B cell (primary cell): ENCODE measurements around the gene TLK1. TPM values are rescaled to one million over a fixed set of nuclear protein-coding genes. Genes with fewer than 3 reads are reported as not detected.

ENCODE experiments used
- ATAC-seq: fragments of 200-7000 bp; cut with Tn5 transposase; one replicate; pipeline ENCODE4 v1.10.0; 2021; ENCODE audit warnings: low read depth, mild to moderate bottlenecking, moderate number of reproducible peaks, moderate library complexity
- CTCF ChIA-PET: fragments of 350-600 bp; sonication (Branson Sonifier 250); formaldehyde crosslinking; loops from one replicate; lab custom pipeline; 2021; ENCODE audit warnings: antibody characterized with exemption, inconsistent platforms; lab: Charles Lee
- POLR2A ChIA-PET: fragments of 350-600 bp; sonication (Branson Sonifier 250); formaldehyde crosslinking; loops from one replicate; lab custom pipeline; 2021; ENCODE audit warnings: antibody characterized with exemption; lab: Charles Lee
- DNase-seq: peaks from one replicate; pipeline ENCODE4 v3.0.0; 2013
- H2AFZ ChIP-seq: 2 replicates; pipeline ENCODE4 v1.6.1; 2012; ENCODE audit warnings: mild to moderate bottlenecking, low read depth, low read length; ENCODE audit not compliant: insufficient read depth, poor library complexity, severe bottlenecking
- H3K27ac ChIP-seq, 2 donors: 1 replicate in 1 of 2; 2 replicates in 1 of 2; pipeline ENCODE4 v1.5.1; 2012 to 2013; ENCODE audit warnings: low read length in 2 of 2, mild to moderate bottlenecking in 2 of 2, moderate library complexity in 1 of 2
- H3K27me3 ChIP-seq, 4 experiments: fragments of 200-600 bp in 1 of 4; sonication (generic) in 1 of 4; replicated peaks in 1 of 4; 1 replicate in 2 of 4; 2 replicates in 2 of 4; pipeline versions ENCODE4 v1.6.1 to v1.7.0; 2013 to 2016; ENCODE audit warnings: low read length in 3 of 4, mild to moderate bottlenecking in 2 of 4, mixed read lengths in 1 of 4, moderate library complexity in 1 of 4; ENCODE audit not compliant: insufficient read depth in 4 of 4, control insufficient read depth in 3 of 4; ENCODE audit errors: control extremely low read depth in 1 of 4
- H3K36me3 ChIP-seq, 2 experiments: replicated peaks in 1 of 2; 1 replicate in 1 of 2; 2 replicates in 1 of 2; pipeline versions ENCODE4 v1.6.1 to v1.7.1; 2013; ENCODE audit warnings: low read length in 1 of 2; ENCODE audit not compliant: insufficient read depth in 2 of 2, control insufficient read depth in 1 of 2; ENCODE audit errors: control extremely low read depth in 1 of 2, extremely low read depth in 1 of 2
- H3K4me1 ChIP-seq, 2 donors: fragments of 200-600 bp in 1 of 2; sonication (generic) in 1 of 2; 1 replicate in 1 of 2; 2 replicates in 1 of 2; pipeline versions ENCODE4 v1.5.1 to v1.6.1; 2013 to 2017; ENCODE audit warnings: low read length in 2 of 2; ENCODE audit not compliant: control insufficient read depth in 2 of 2, insufficient read depth in 2 of 2
- H3K4me2 ChIP-seq: replicated peaks from 2 replicates; pipeline ENCODE3; 2012; ENCODE audit warnings: mild to moderate bottlenecking, low read depth, low read length; ENCODE audit not compliant: poor library complexity, severe bottlenecking
- H3K4me3 ChIP-seq, 5 experiments: fragments of 200-600 bp in 1 of 5; sonication (generic) in 1 of 5; 1 replicate in 3 of 5; 2 replicates in 2 of 5; pipeline versions ENCODE4 v1.5.1 to v1.7.0; 2011 to 2016; ENCODE audit warnings: low read length in 4 of 5, mild to moderate bottlenecking in 4 of 5, low read depth in 2 of 5, control low read depth in 1 of 5, moderate library complexity in 1 of 5; ENCODE audit not compliant: insufficient read depth in 1 of 5; ENCODE audit errors: control extremely low read depth in 1 of 5, extremely low read depth in 1 of 5
- H3K79me2 ChIP-seq: fragments of 200-600 bp; sonication (generic); one replicate; pipeline ENCODE4 v1.6.0; 2016; ENCODE audit warnings: low read length; ENCODE audit not compliant: control insufficient read depth, insufficient read depth
- H3K9ac ChIP-seq: fragments of 200-600 bp; sonication (generic); 2 replicates; pipeline ENCODE4 v1.6.1; 2017; ENCODE audit warnings: mild to moderate bottlenecking, low read length, moderate library complexity
- H3K9me3 ChIP-seq, 3 donors: one replicate each; pipeline versions ENCODE4 v1.6.1 to v1.7.1; 2013; ENCODE audit warnings: low read length in 2 of 3; ENCODE audit not compliant: control insufficient read depth in 2 of 3, insufficient read depth in 1 of 3; ENCODE audit errors: control extremely low read depth in 1 of 3
- H4K20me1 ChIP-seq: 2 replicates; pipeline ENCODE4 v1.6.0; 2012; ENCODE audit warnings: mild to moderate bottlenecking, low read length; ENCODE audit not compliant: insufficient read depth, control insufficient read depth, poor library complexity, severe bottlenecking
- H3K27ac Mint-ChIP-seq: one replicate; pipeline ENCODE4 v1.8.0; 2021; ENCODE audit warnings: mixed read lengths
- H3K27me3 Mint-ChIP-seq: one replicate; pipeline ENCODE4 v1.8.0; 2021; ENCODE audit warnings: mixed read lengths
- H3K4me1 Mint-ChIP-seq: one replicate; pipeline ENCODE4 v1.8.0; 2021; ENCODE audit warnings: mixed read lengths
- H3K4me3 Mint-ChIP-seq: one replicate; pipeline ENCODE4 v1.8.0; 2021; ENCODE audit warnings: mixed read lengths
- H3K9me3 Mint-ChIP-seq: one replicate; pipeline ENCODE4 v1.8.0; 2022; ENCODE audit warnings: mixed read lengths; ENCODE audit not compliant: insufficient read depth
- EZH2 ChIP-seq: IDR thresholded peaks from 2 replicates; pipeline ENCODE4 v1.6.1; 2012; ENCODE audit warnings: borderline replicate concordance, low read depth, mild to moderate bottlenecking, moderate library complexity, low read length; ENCODE audit not compliant: insufficient read depth, poor library complexity, severe bottlenecking
- WGBS: methylation state at CpG from one replicate; pipeline ENCODE4 v1.1.5; 2013; ENCODE audit warnings: missing lambda C conversion rate; ENCODE audit not compliant: insufficient coverage; 5-methylcytosine and 5-hydroxymethylcytosine counted together
- intact Hi-C: fragments of 100-400 bp; cut with micrococcal nuclease; formaldehyde crosslinking; loops from one replicate; pipeline ENCODE4 v1.10.0; 2022
- polyA plus RNA-seq: library from polyadenylated mRNA; depleted of rRNA; stranded (reverse); fragments of >200 nt; gene quantifications from 2 replicates; pipeline ENCODE4 v1.2.3, GENCODE V29; 2012
- total RNA-seq, 2 donors: library from RNA; stranded (reverse); fragments of 120-200 nt in 1 of 2; gene quantifications; 1 replicate in 1 of 2; 2 replicates in 1 of 2; pipeline versions ENCODE4 v1.2.3 to v1.2.4, GENCODE V29; 2013 to 2022
- TF ChIP-seq, protein P1 (sequence below): fragments of 200-600 bp; IDR thresholded peaks from one replicate; pipeline ENCODE4 v1.8.0; 2022; ENCODE audit warnings: antibody characterized with exemption, mild to moderate bottlenecking

The TLK1 gene
- total and polyA plus RNA-seq, 2 donors (not counting 1 experiment from before 2014, with no cell fraction given), result 13.8 to 186 TPM

DNA sequence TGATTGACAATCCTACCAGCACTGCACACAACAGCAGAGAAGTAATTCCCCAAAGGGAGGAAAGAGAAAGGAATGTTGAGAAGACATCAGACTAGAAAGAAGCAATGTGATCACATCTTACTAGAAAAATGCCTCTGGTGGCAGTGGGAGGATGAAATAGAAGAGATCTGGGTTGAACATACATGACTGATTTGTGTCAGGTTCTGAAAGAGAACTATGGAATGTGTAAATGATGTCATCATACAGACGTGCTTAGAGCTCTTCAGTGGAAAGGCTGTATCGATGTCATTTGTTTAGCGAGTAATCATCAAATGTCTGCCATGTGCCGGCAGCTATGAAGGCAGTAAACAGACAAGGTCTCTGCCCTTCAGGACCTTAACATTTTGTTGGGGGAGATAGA is 206.8 kb downstream of the TLK1 start:
- H3K27ac Mint-ChIP-seq, result no peak overlapping the region
- intact Hi-C loops, result no loop called here
- no peaks in the 10 kb centered on the region for H3K79me2 ChIP-seq
- WGBS, result 87% methylated on average over 4 of the region's 4 CpGs
- no peak overlapping the region for H3K9ac ChIP-seq
- no peak overlapping the region for H3K4me3 Mint-ChIP-seq
- H3K4me2 ChIP-seq, result no peak overlapping the region
- peaks cover 6 to 81% of the 10 kb centered on the region in 2 experiments for H3K36me3 ChIP-seq
- POLR2A ChIA-PET, result no interaction called here
- ATAC-seq (no peak), DNase-seq (no peak)
- no peak overlapping the region for H3K4me3 ChIP-seq
- H3K9me3 Mint-ChIP-seq, result no peaks in the 10 kb centered on the region
- H3K4me1 ChIP-seq, result peaks cover 9 to 10% of the 10 kb centered on the region in 2 donors
- no peaks in the 10 kb centered on the region for H3K9me3 ChIP-seq
- no peaks in the 10 kb centered on the region for H3K27me3 Mint-ChIP-seq
- no peak for TF ChIP-seq EZH2
- TF ChIP-seq, protein P1, sequence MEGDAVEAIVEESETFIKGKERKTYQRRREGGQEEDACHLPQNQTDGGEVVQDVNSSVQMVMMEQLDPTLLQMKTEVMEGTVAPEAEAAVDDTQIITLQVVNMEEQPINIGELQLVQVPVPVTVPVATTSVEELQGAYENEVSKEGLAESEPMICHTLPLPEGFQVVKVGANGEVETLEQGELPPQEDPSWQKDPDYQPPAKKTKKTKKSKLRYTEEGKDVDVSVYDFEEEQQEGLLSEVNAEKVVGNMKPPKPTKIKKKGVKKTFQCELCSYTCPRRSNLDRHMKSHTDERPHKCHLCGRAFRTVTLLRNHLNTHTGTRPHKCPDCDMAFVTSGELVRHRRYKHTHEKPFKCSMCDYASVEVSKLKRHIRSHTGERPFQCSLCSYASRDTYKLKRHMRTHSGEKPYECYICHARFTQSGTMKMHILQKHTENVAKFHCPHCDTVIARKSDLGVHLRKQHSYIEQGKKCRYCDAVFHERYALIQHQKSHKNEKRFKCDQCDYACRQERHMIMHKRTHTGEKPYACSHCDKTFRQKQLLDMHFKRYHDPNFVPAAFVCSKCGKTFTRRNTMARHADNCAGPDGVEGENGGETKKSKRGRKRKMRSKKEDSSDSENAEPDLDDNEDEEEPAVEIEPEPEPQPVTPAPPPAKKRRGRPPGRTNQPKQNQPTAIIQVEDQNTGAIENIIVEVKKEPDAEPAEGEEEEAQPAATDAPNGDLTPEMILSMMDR, result no peak
- H2AFZ ChIP-seq, result no peak overlapping the region
- no peaks in the 10 kb centered on the region for H4K20me1 ChIP-seq
- no peak overlapping the region for H3K27ac ChIP-seq
- no peaks in the 10 kb centered on the region for H3K27me3 ChIP-seq
- CTCF ChIA-PET, result no interaction called here
- peaks cover 18% of the 10 kb centered on the region for H3K4me1 Mint-ChIP-seq

DNA sequence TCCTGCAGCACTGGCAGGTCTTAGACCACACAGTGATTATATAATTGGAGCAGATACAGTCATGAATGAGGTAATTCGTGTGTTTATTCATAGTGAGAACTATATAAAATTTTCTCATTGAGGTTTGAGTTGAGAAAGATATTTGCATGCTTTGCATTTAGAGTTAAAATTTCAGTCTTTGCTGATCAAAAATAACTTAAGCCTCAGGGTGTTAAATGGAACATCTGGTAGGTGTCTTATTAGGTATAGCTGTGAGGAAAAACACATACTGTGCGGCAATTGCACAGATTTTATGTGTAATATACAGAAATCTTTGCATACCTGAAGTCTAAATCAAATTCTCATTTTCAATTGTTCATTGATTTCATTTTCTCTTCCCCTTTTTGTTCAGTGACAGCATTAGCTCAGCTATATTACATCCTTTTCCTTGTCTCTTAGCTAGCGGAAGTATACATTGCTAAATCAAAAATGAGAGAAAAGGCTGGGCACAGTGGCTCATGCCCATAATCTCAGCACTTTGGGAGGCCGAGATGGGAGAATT is 210.4 kb downstream of the TLK1 start:
- Histone ChIP-seq H3K4me2 (peak overlapping the region; percentile 19), H3K9ac (peak overlapping the region; percentile 22), H3K27me3 (no peaks in the 10 kb centered on the region), H3K4me1 (peaks cover 9 to 10% of the 10 kb centered on the region in 2 donors), H3K27ac (peak overlapping the region; percentile 16 to 56), H3K79me2 (peaks cover 21% of the 10 kb centered on the region), H3K36me3 (peaks cover 6 to 49% of the 10 kb centered on the region in 2 experiments), H3K9me3 (no peaks in the 10 kb centered on the region), H2AFZ (no peak overlapping the region), H3K4me3 (no peak overlapping the region), H4K20me1 (peaks cover 20% of the 10 kb centered on the region)
- ATAC-seq (peak; percentile 56), DNase-seq (peak; percentile 52)
- no peaks in the 10 kb centered on the region for H3K9me3 Mint-ChIP-seq
- CTCF ChIA-PET, result no interaction called here
- TF ChIP-seq, protein P1, result no peak
- no peak for TF ChIP-seq EZH2
- peak overlapping the region; percentile 33 for H3K4me3 Mint-ChIP-seq
- peak overlapping the region; percentile 77 for H3K27ac Mint-ChIP-seq
- peaks cover 22% of the 10 kb centered on the region for H3K4me1 Mint-ChIP-seq
- WGBS, result 57% methylated on average over 2 of the region's 4 CpGs
- POLR2A ChIA-PET, result no interaction called here
- intact Hi-C loops, result no loop called here
- no peaks in the 10 kb centered on the region for H3K27me3 Mint-ChIP-seq
